GM12878 (cell line): Measurements from ENCODE around the gene HHIPL1. TPM values are rescaled to one million over a fixed set of nuclear protein-coding genes. Genes with fewer than 3 reads are reported as not detected.

Source experiments
- ATAC-seq: fragments of 200-7000 bp; cut with Tn5 transposase; 3 replicates; pipeline ENCODE4 v1.9.1; 2020; ENCODE audit warnings: mild to moderate bottlenecking, moderate library complexity
- BruUV-seq: library from RNA; stranded (reverse); fragments of 400-500 nt; replicated peaks from 2 replicates; lab custom pipeline; 2021; lab: Mats Ljungman, UMichigan
- CTCF ChIA-PET: fragments of 300-600 bp; sonication (Branson Sonifier 250); formaldehyde crosslinking; extraction: SDS; loops from one replicate; lab custom pipeline; 2021; ENCODE audit warnings: inconsistent platforms; lab: Yijun Ruan, JAX
- POLR2A ChIA-PET: fragments of 350-600 bp; formaldehyde crosslinking; extraction: SDS; loops from one replicate; lab custom pipeline; 2021; ENCODE audit warnings: inconsistent platforms; lab: Charles Lee
- RAD21 ChIA-PET: fragments of 300-600 bp; sonication (Branson Sonifier 250); formaldehyde crosslinking; loops from one replicate; lab custom pipeline; 2023; ENCODE audit warnings: antibody characterized with exemption; ENCODE audit not compliant: unreplicated experiment; lab: Charles Lee
- SMC1A ChIA-PET: fragments of 300-600 bp; sonication (Branson Sonifier 250); formaldehyde crosslinking; loops from one replicate; lab custom pipeline; 2023; ENCODE audit not compliant: unreplicated experiment, uncharacterized antibody; lab: Charles Lee
- DNase-seq: peaks from one replicate; pipeline ENCODE4 v3.0.0-alpha.2; 2011; ENCODE audit warnings: low read depth, low spot score
- FAIRE-seq: peaks from 3 replicates; lab custom pipeline; 2011; peaks lifted over from hg19 to GRCh38; lab: Jason Lieb, UNC
- H2AFZ ChIP-seq: 2 replicates; pipeline ENCODE4 v1.6.0; 2011; ENCODE audit warnings: low read depth, low read length, control low read depth; ENCODE audit not compliant: control insufficient read depth
- H3K27ac ChIP-seq: 2 replicates; pipeline ENCODE4 v1.5.1; 2011; ENCODE audit warnings: control low read depth; ENCODE audit not compliant: control insufficient read depth, insufficient read depth
- H3K27me3 ChIP-seq, 2 experiments: replicated peaks in 1 of 2; 2 replicates each; pipeline versions ENCODE4 v1.6.0 to v1.6.1; 2011; ENCODE audit warnings: low read length in 1 of 2; ENCODE audit not compliant: control insufficient read depth in 2 of 2, insufficient read depth in 2 of 2
- H3K36me3 ChIP-seq, 2 experiments: 2 replicates each; pipeline ENCODE4 v1.5.1; 2011; ENCODE audit warnings: low read length in 1 of 2; ENCODE audit not compliant: control insufficient read depth in 2 of 2, insufficient read depth in 2 of 2
- H3K4me1 ChIP-seq: 2 replicates; pipeline ENCODE4 v1.6.1; 2011; ENCODE audit warnings: mild to moderate bottlenecking, low read length, moderate library complexity, mixed read lengths; ENCODE audit not compliant: control insufficient read depth, insufficient read depth
- H3K4me2 ChIP-seq: 2 replicates; pipeline ENCODE4 v1.6.0; 2011; ENCODE audit warnings: control low read depth; ENCODE audit not compliant: control insufficient read depth, insufficient read depth
- H3K4me3 ChIP-seq: fragments of 200-600 bp; sonication (generic); 2 replicates; pipeline ENCODE4 v1.5.1; 2016
- H3K79me2 ChIP-seq: 2 replicates; pipeline ENCODE4 v1.6.0; 2011; ENCODE audit warnings: low read length; ENCODE audit not compliant: control insufficient read depth, insufficient read depth
- H3K9ac ChIP-seq: 2 replicates; pipeline ENCODE4 v1.8.0; 2011; ENCODE audit warnings: low read length, control low read depth, mixed read lengths; ENCODE audit not compliant: control insufficient read depth, insufficient read depth
- H3K9me3 ChIP-seq: replicated peaks from 3 replicates; pipeline ENCODE4 v1.5.1; 2011; ENCODE audit warnings: mild to moderate bottlenecking, low read length; ENCODE audit not compliant: control insufficient read depth, insufficient read depth
- H4K20me1 ChIP-seq: 2 replicates; pipeline ENCODE4 v1.6.0; 2011; ENCODE audit not compliant: control insufficient read depth, insufficient read depth
- CEBPB ChIP-seq, 2 experiments: fragments of 150-350 bp in 1 of 2; IDR thresholded peaks; 2 replicates each; pipeline ENCODE4 v1.6.1; 2012 to 2014; ENCODE audit warnings: low read depth in 2 of 2, low read length in 2 of 2, borderline replicate concordance in 1 of 2, inconsistent platforms in 1 of 2
- DPF2 ChIP-seq: fragments of 450-650 bp; IDR thresholded peaks from 2 replicates; pipeline ENCODE4 v1.6.1; 2017; ENCODE audit warnings: mild to moderate bottlenecking
- FOXM1 ChIP-seq: IDR thresholded peaks from 2 replicates; pipeline ENCODE4 v1.6.1; 2012; ENCODE audit warnings: low read depth, mild to moderate bottlenecking, inconsistent platforms, low read length, moderate library complexity
- MEF2A ChIP-seq: IDR thresholded peaks from 2 replicates; pipeline ENCODE4 v1.6.1; 2011; ENCODE audit warnings: low read depth, mild to moderate bottlenecking, low read length, moderate library complexity; ENCODE audit not compliant: insufficient read depth
- NFXL1 ChIP-seq: fragments of 450-650 bp; IDR thresholded peaks from 2 replicates; pipeline ENCODE4 v1.6.1; 2017; ENCODE audit warnings: antibody characterized with exemption, mild to moderate bottlenecking, borderline replicate concordance
- SUZ12 ChIP-seq: fragments of 200-600 bp; sonication (generic); IDR thresholded peaks from one replicate; pipeline ENCODE4 v1.6.1; 2018; ENCODE audit warnings: antibody characterized with exemption, mild to moderate bottlenecking; ENCODE audit not compliant: unreplicated experiment
- ZBED1 ChIP-seq: IDR thresholded peaks from 2 replicates; pipeline ENCODE4 v1.6.1; 2016; ENCODE audit warnings: borderline replicate concordance
- ZNF274 ChIP-seq: IDR thresholded peaks from one replicate; pipeline ENCODE4 v1.8.0; 2011; ENCODE audit not compliant: insufficient read length, insufficient read depth
- WGBS: methylation state at CpG from one replicate; pipeline ENCODE4 v1.1.6; 2016; ENCODE audit warnings: low lambda C conversion rate; ENCODE audit not compliant: insufficient replicate concordance, insufficient coverage; ENCODE audit errors: missing lambda C conversion rate; 5-methylcytosine and 5-hydroxymethylcytosine counted together
- in situ Hi-C: fragments of 300-500 bp; cut with MboI; formaldehyde crosslinking; loops from 9 replicates; pipeline ENCODE4 v1.14.3; 2018; ENCODE audit warnings: mixed read lengths
- intact Hi-C: fragments of 100-400 bp; cut with micrococcal nuclease; formaldehyde crosslinking; loops from one replicate; pipeline ENCODE4 v1.14.2; 2022; ENCODE audit not compliant: unreplicated experiment
- polyA plus RNA-seq, 11 experiments: library from polyadenylated mRNA; depleted of rRNA in 4 of 11; unstranded in 6 of 11; stranded (reverse) in 5 of 11; fragments of >200 nt; fragmentation: Nextera tagmentation in 4 of 11; fragmentation: Illumina TruSeq in 1 of 11; extraction: Ambion mirVana in 4 of 11; extraction: Trizol in 1 of 11; gene quantifications; 1 replicate in 1 of 11; 2 replicates in 10 of 11; pipeline versions ENCODE4 v1.2.1 to v1.2.3, GENCODE V29; 2011 to 2016; ENCODE audit warnings: inconsistent platforms in 2 of 11, missing spikeins in 2 of 11, low read depth in 1 of 11
- total RNA-seq, 4 experiments: library from RNA; depleted of rRNA in 3 of 4; stranded (reverse); fragments of >200 nt in 3 of 4; fragmentation: Illumina TruSeq in 1 of 4; extraction: Trizol in 1 of 4; gene quantifications; 2 replicates each; pipeline versions ENCODE4 v1.2.1 to v1.2.3, GENCODE V29; 2013 to 2021
- TF ChIP-seq, protein P1 (sequence below): fragments of 450-650 bp; IDR thresholded peaks from 2 replicates; pipeline ENCODE4 v1.6.1; 2017; ENCODE audit warnings: mild to moderate bottlenecking, moderate library complexity
- TF ChIP-seq, protein P2 (sequence below): fragments of 450-650 bp; IDR thresholded peaks from 2 replicates; pipeline ENCODE4 v1.6.1; 2018; ENCODE audit warnings: borderline replicate concordance, mild to moderate bottlenecking; ENCODE audit not compliant: partially characterized antibody
- TF ChIP-seq, protein P3 (sequence below): fragments of 150-350 bp; IDR thresholded peaks from 2 replicates; pipeline ENCODE4 v1.6.1; 2014; ENCODE audit warnings: mild to moderate bottlenecking, low read depth, low read length
- TF ChIP-seq, protein P4 (sequence below): fragments of 450-650 bp; IDR thresholded peaks from 2 replicates; pipeline ENCODE4 v1.6.1; 2016; ENCODE audit warnings: mild to moderate bottlenecking, moderate library complexity, borderline replicate concordance

HHIPL1 gene
- total and polyA plus RNA-seq, 10 of the 15 experiments (the other 5 are each of a cell fraction or from before 2014, with no cell fraction given): 0.09 TPM; not detected in 9

DNA sequence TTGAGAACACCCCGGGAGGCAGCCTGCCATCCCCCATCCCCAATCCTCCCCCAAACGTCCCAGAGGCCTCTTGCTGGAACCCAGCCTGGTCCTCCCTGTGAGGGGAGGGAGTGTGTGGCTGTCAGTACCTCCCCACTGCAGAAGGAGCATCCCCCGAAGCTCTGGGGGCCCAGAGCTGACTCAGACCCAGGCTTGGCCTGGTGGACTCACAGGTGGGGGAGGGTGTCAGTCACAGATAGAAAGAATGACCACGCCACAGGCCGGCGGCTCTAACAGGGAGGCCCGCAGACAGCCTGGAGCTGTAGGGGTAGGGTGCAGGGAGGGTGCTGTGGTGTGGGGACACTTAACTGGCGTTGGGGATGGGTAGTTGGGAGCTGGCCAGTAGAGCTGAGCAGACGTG, 5.3 kb downstream of the HHIPL1 start:
- Histone ChIP-seq H3K27me3 (no peaks in the 10 kb centered on the region; a peak in 1 of 4 replicates), H3K36me3 (no peaks in the 10 kb centered on the region), H3K27ac (no peak overlapping the region), H3K9me3 (no peaks in the 10 kb centered on the region; the same call in 2 of the 3 replicates), H3K9ac (no peak overlapping the region), H2AFZ (no peak overlapping the region), H3K4me3 (no peak overlapping the region), H3K79me2 (no peaks in the 10 kb centered on the region), H3K4me1 (no peaks in the 10 kb centered on the region), H4K20me1 (no peaks in the 10 kb centered on the region), H3K4me2 (no peak overlapping the region)
- ChIA-PET POLR2A (no interaction called here), CTCF (no interaction called here), RAD21 (no interaction called here), SMC1A (no interaction called here)
- ATAC-seq (no peak), DNase-seq (no peak), FAIRE-seq (no peak)
- in situ Hi-C loops (no loop called here), intact Hi-C loops (no loop called here)
- no TSS peak for BruUV-seq
- WGBS: 44% methylated on average over 7 of the region's 9 CpGs
- TF ChIP-seq MEF2A (no peak), NFXL1 (no peak), FOXM1 (no peak), SUZ12 (no peak), DPF2 (no peak), ZNF274 (no peak), CEBPB (IDR thresholded peaks at IDR 0.05; ENCODE audit: borderline replicate concordance in 1 of 2, low read depth in 2 of 2, low read length in 2 of 2) (no peak), ZBED1 (no peak)
- TF ChIP-seq, protein P1, sequence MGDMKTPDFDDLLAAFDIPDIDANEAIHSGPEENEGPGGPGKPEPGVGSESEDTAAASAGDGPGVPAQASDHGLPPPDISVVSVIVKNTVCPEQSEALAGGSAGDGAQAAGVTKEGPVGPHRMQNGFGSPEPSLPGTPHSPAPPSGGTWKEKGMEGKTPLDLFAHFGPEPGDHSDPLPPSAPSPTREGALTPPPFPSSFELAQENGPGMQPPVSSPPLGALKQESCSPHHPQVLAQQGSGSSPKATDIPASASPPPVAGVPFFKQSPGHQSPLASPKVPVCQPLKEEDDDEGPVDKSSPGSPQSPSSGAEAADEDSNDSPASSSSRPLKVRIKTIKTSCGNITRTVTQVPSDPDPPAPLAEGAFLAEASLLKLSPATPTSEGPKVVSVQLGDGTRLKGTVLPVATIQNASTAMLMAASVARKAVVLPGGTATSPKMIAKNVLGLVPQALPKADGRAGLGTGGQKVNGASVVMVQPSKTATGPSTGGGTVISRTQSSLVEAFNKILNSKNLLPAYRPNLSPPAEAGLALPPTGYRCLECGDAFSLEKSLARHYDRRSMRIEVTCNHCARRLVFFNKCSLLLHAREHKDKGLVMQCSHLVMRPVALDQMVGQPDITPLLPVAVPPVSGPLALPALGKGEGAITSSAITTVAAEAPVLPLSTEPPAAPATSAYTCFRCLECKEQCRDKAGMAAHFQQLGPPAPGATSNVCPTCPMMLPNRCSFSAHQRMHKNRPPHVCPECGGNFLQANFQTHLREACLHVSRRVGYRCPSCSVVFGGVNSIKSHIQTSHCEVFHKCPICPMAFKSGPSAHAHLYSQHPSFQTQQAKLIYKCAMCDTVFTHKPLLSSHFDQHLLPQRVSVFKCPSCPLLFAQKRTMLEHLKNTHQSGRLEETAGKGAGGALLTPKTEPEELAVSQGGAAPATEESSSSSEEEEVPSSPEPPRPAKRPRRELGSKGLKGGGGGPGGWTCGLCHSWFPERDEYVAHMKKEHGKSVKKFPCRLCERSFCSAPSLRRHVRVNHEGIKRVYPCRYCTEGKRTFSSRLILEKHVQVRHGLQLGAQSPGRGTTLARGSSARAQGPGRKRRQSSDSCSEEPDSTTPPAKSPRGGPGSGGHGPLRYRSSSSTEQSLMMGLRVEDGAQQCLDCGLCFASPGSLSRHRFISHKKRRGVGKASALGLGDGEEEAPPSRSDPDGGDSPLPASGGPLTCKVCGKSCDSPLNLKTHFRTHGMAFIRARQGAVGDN: no peak
- TF ChIP-seq, protein P2, sequence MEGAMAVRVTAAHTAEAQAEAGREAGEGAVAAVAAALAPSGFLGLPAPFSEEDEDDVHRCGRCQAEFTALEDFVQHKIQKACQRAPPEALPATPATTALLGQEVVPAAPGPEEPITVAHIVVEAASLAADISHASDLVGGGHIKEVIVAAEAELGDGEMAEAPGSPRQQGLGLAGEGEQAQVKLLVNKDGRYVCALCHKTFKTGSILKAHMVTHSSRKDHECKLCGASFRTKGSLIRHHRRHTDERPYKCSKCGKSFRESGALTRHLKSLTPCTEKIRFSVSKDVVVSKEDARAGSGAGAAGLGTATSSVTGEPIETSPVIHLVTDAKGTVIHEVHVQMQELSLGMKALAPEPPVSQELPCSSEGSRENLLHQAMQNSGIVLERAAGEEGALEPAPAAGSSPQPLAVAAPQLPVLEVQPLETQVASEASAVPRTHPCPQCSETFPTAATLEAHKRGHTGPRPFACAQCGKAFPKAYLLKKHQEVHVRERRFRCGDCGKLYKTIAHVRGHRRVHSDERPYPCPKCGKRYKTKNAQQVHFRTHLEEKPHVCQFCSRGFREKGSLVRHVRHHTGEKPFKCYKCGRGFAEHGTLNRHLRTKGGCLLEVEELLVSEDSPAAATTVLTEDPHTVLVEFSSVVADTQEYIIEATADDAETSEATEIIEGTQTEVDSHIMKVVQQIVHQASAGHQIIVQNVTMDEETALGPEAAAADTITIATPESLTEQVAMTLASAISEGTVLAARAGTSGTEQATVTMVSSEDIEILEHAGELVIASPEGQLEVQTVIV: no peak
- TF ChIP-seq, protein P3, sequence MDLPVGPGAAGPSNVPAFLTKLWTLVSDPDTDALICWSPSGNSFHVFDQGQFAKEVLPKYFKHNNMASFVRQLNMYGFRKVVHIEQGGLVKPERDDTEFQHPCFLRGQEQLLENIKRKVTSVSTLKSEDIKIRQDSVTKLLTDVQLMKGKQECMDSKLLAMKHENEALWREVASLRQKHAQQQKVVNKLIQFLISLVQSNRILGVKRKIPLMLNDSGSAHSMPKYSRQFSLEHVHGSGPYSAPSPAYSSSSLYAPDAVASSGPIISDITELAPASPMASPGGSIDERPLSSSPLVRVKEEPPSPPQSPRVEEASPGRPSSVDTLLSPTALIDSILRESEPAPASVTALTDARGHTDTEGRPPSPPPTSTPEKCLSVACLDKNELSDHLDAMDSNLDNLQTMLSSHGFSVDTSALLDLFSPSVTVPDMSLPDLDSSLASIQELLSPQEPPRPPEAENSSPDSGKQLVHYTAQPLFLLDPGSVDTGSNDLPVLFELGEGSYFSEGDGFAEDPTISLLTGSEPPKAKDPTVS: no peak
- TF ChIP-seq, protein P4, sequence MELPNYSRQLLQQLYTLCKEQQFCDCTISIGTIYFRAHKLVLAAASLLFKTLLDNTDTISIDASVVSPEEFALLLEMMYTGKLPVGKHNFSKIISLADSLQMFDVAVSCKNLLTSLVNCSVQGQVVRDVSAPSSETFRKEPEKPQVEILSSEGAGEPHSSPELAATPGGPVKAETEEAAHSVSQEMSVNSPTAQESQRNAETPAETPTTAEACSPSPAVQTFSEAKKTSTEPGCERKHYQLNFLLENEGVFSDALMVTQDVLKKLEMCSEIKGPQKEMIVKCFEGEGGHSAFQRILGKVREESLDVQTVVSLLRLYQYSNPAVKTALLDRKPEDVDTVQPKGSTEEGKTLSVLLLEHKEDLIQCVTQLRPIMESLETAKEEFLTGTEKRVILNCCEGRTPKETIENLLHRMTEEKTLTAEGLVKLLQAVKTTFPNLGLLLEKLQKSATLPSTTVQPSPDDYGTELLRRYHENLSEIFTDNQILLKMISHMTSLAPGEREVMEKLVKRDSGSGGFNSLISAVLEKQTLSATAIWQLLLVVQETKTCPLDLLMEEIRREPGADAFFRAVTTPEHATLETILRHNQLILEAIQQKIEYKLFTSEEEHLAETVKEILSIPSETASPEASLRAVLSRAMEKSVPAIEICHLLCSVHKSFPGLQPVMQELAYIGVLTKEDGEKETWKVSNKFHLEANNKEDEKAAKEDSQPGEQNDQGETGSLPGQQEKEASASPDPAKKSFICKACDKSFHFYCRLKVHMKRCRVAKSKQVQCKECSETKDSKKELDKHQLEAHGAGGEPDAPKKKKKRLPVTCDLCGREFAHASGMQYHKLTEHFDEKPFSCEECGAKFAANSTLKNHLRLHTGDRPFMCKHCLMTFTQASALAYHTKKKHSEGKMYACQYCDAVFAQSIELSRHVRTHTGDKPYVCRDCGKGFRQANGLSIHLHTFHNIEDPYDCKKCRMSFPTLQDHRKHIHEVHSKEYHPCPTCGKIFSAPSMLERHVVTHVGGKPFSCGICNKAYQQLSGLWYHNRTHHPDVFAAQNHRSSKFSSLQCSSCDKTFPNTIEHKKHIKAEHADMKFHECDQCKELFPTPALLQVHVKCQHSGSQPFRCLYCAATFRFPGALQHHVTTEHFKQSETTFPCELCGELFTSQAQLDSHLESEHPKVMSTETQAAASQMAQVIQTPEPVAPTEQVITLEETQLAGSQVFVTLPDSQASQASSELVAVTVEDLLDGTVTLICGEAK: no peak
